Fibroblast of pulmonary artery (primary cell): ENCODE measurements around the gene A1CF.
"Not testable (repeated sequence)": the region's sequence is repeated elsewhere in the genome, so short reads cannot be mapped to it uniquely, and the experiment has no call there.

Source experiments
- DNase-seq: peaks from one replicate; pipeline ENCODE4 v3.0.0-alpha.2; 2010; ENCODE audit warnings: low read depth
- H3K4me3 ChIP-seq: replicated peaks from 2 replicates; pipeline ENCODE4 v1.5.1; 2011; ENCODE audit warnings: low read depth, mild to moderate bottlenecking, control low read depth, low read length, moderate library complexity
- CTCF ChIP-seq: IDR thresholded peaks from 2 replicates; pipeline ENCODE4 v1.5.1; 2011; ENCODE audit warnings: mild to moderate bottlenecking, control low read depth, low read length, inconsistent platforms; ENCODE audit errors: missing control alignments

A1CF gene

GRCh38 chr10:50884302-50884701 is 1.1 kb downstream of the A1CF start:
- H3K4me3 ChIP-seq = no peak overlapping the region
- no peak for DNase-seq
- TF ChIP-seq CTCF = no peak

GRCh38 chr10:50883629-50884028 is 1.8 kb downstream of the A1CF start:
- no peak for TF ChIP-seq CTCF
- DNase-seq = no peak

GRCh38 chr10:50882540-50882983 is 2.9 kb downstream of the A1CF start:
- no peak for TF ChIP-seq CTCF
- no peak overlapping the region for H3K4me3 ChIP-seq
- DNase-seq = no peak

More at GRCh38 chr10:50883629-50884028, 1.8 kb downstream of the A1CF start:
- H3K4me3 ChIP-seq = no peak overlapping the region

GRCh38 chr10:50881046-50881445 is 4.4 kb downstream of the A1CF start:
- not testable (repeated sequence) for DNase-seq, H3K4me3 ChIP-seq

GRCh38 chr10:50876429-50876828 is 9.0 kb downstream of the A1CF start:
- no peak for TF ChIP-seq CTCF
- DNase-seq = no peak
- H3K4me3 ChIP-seq = no peak overlapping the region

- DNase-seq = no peak
- TF ChIP-seq CTCF = no peak
Observed at GRCh38 chr10:50874723-50875122, 10.7 kb downstream of the A1CF start.

GRCh38 chr10:50866317-50866716 is 19.1 kb downstream of the A1CF start:
- no peak for TF ChIP-seq CTCF
- no peak overlapping the region for H3K4me3 ChIP-seq
- no peak for DNase-seq

More at GRCh38 chr10:50874723-50875122, 10.7 kb downstream of the A1CF start:
- H3K4me3 ChIP-seq = no peak overlapping the region
